IMR-90 (cell line): ENCODE measurements around the gene OSBPL6. TPM values are rescaled to one million over a fixed set of nuclear protein-coding genes. Genes with fewer than 3 reads are reported as not detected.

Experiments used
- ATAC-seq: fragments of 200-7000 bp; cut with Tn5 transposase; 2 replicates; pipeline ENCODE4 v1.9.1; 2020; ENCODE audit warnings: low read depth, mild to moderate bottlenecking, moderate library complexity
- BruUV-seq: library from RNA; stranded (reverse); fragments of 400-500 nt; replicated peaks from 2 replicates; lab custom pipeline; 2021; lab: Mats Ljungman, UMichigan
- CTCF ChIA-PET: fragments of 300-600 bp; formaldehyde crosslinking; extraction: SDS; loops from one replicate; lab custom pipeline; 2021; ENCODE audit warnings: antibody characterized with exemption; lab: Yijun Ruan, JAX
- POLR2A ChIA-PET: fragments of 300-600 bp; sonication (Branson Sonifier 250); formaldehyde crosslinking; loops from one replicate; lab custom pipeline; 2022; ENCODE audit warnings: antibody characterized with exemption; ENCODE audit not compliant: unreplicated experiment; lab: Charles Lee
- DNase-seq: peaks from one replicate; pipeline ENCODE4 v3.0.0; 2013
- H2AFZ ChIP-seq: replicated peaks from 2 replicates; pipeline ENCODE3; 2013; ENCODE audit warnings: low read length, mild to moderate bottlenecking; ENCODE audit not compliant: poor library complexity
- H2AK5ac ChIP-seq: 2 replicates; pipeline ENCODE4 v1.6.1; 2013; ENCODE audit warnings: low read depth, low read length, inconsistent platforms
- H2AK9ac ChIP-seq: replicated peaks from 2 replicates; pipeline ENCODE3; 2013; ENCODE audit warnings: mild to moderate bottlenecking, low read depth, low read length, moderate library complexity; ENCODE audit not compliant: poor library complexity
- H2BK120ac ChIP-seq: 2 replicates; pipeline ENCODE4 v1.6.1; 2013; ENCODE audit warnings: low read depth, low read length, inconsistent platforms
- H2BK15ac ChIP-seq: 3 replicates; pipeline ENCODE4 v1.6.1; 2013; ENCODE audit warnings: low read depth, low read length, inconsistent platforms
- H2BK20ac ChIP-seq: 2 replicates; pipeline ENCODE4 v1.6.1; 2013; ENCODE audit warnings: low read depth, mild to moderate bottlenecking, inconsistent platforms, low read length, moderate library complexity
- H2BK5ac ChIP-seq: 2 replicates; pipeline ENCODE4 v1.6.1; 2013; ENCODE audit warnings: mild to moderate bottlenecking, low read depth, low read length, inconsistent platforms; ENCODE audit not compliant: poor library complexity, severe bottlenecking
- H3K14ac ChIP-seq: replicated peaks from 2 replicates; pipeline ENCODE4 v1.6.1; 2013; ENCODE audit warnings: low read depth, low read length, inconsistent platforms
- H3K18ac ChIP-seq: 2 replicates; pipeline ENCODE4 v1.6.1; 2013; ENCODE audit warnings: low read depth, low read length, control low read depth
- H3K23ac ChIP-seq: 2 replicates; pipeline ENCODE4 v1.6.1; 2013; ENCODE audit warnings: low read depth, low read length, inconsistent platforms
- H3K27ac ChIP-seq: 2 replicates; pipeline ENCODE4 v1.5.1; 2013; ENCODE audit warnings: mild to moderate bottlenecking, control low read depth, low read length; ENCODE audit not compliant: insufficient read depth
- H3K27me3 ChIP-seq: 2 replicates; pipeline ENCODE4 v1.6.1; 2013; ENCODE audit warnings: low read length; ENCODE audit not compliant: control insufficient read depth, insufficient read depth
- H3K36me3 ChIP-seq: 2 replicates; pipeline ENCODE4 v1.6.1; 2013; ENCODE audit warnings: low read length, mixed read lengths; ENCODE audit not compliant: control insufficient read depth, insufficient read depth
- H3K4ac ChIP-seq: 2 replicates; pipeline ENCODE4 v1.6.1; 2013; ENCODE audit warnings: low read depth, low read length, inconsistent platforms
- H3K4me1 ChIP-seq: 2 replicates; pipeline ENCODE4 v1.6.1; 2013; ENCODE audit warnings: low read length, mixed read lengths; ENCODE audit not compliant: control insufficient read depth, insufficient read depth
- H3K4me2 ChIP-seq: 2 replicates; pipeline ENCODE4 v1.6.1; 2013; ENCODE audit warnings: low read depth, mild to moderate bottlenecking, control low read depth, low read length, moderate library complexity
- H3K4me3 ChIP-seq: 2 replicates; pipeline ENCODE4 v1.5.1; 2013; ENCODE audit warnings: low read depth, mild to moderate bottlenecking, control low read depth, low read length, moderate library complexity; ENCODE audit not compliant: insufficient read depth
- H3K56ac ChIP-seq: 2 replicates; pipeline ENCODE4 v1.6.1; 2013; ENCODE audit warnings: low read length, inconsistent platforms; ENCODE audit not compliant: insufficient read depth; ENCODE audit errors: extremely low read depth
- H3K79me1 ChIP-seq, 2 experiments: 2 replicates each; pipeline ENCODE4 v1.6.1; 2013; ENCODE audit warnings: low read length in 2 of 2, inconsistent platforms in 1 of 2, low read depth in 1 of 2
- H3K9ac ChIP-seq: 2 replicates; pipeline ENCODE4 v1.6.1; 2013; ENCODE audit warnings: low read depth, low read length, control low read depth
- H3K9me1 ChIP-seq: 2 replicates; pipeline ENCODE4 v1.6.1; 2013; ENCODE audit warnings: low read length, inconsistent platforms; ENCODE audit not compliant: insufficient read depth
- H3K9me3 ChIP-seq: 2 replicates; pipeline ENCODE4 v1.6.1; 2013; ENCODE audit warnings: low read length; ENCODE audit not compliant: control insufficient read depth, insufficient read depth
- H4K20me1 ChIP-seq: 2 replicates; pipeline ENCODE4 v1.6.1; 2013; ENCODE audit warnings: low read length, inconsistent platforms; ENCODE audit not compliant: insufficient read depth
- H4K5ac ChIP-seq: 2 replicates; pipeline ENCODE4 v1.6.1; 2013; ENCODE audit warnings: mild to moderate bottlenecking, low read depth, low read length, control low read depth
- H4K8ac ChIP-seq, 2 experiments: 2 replicates each; pipeline ENCODE4 v1.6.1; 2013; ENCODE audit warnings: low read depth in 2 of 2, low read length in 2 of 2, control low read depth in 1 of 2, inconsistent platforms in 1 of 2
- H4K91ac ChIP-seq: 2 replicates; pipeline ENCODE4 v1.6.1; 2013; ENCODE audit warnings: low read depth, low read length, inconsistent platforms; ENCODE audit not compliant: insufficient read depth
- BHLHE40 ChIP-seq: fragments of 150-350 bp; IDR thresholded peaks from 2 replicates; pipeline ENCODE4 v1.6.1; 2016; ENCODE audit warnings: mild to moderate bottlenecking, low read depth, low read length
- CHD1 ChIP-seq: IDR thresholded peaks from 2 replicates; pipeline ENCODE4 v1.6.1; 2012; ENCODE audit warnings: low read depth, low read length, improper control_type of control experiment
- FOS ChIP-seq: fragments of 150-350 bp; IDR thresholded peaks from 2 replicates; pipeline ENCODE4 v1.6.1; 2016; ENCODE audit warnings: low read depth, low read length
- MAFK ChIP-seq: IDR thresholded peaks from 2 replicates; pipeline ENCODE4 v1.6.1; 2012; ENCODE audit warnings: low read depth, low read length, improper control_type of control experiment
- MXI1 ChIP-seq: IDR thresholded peaks from 2 replicates; pipeline ENCODE4 v1.6.1; 2012; ENCODE audit warnings: low read depth, mild to moderate bottlenecking, low read length, moderate library complexity, borderline replicate concordance
- NFE2L2 ChIP-seq: fragments of 150-350 bp; IDR thresholded peaks from 2 replicates; pipeline ENCODE4 v1.6.1; 2016; ENCODE audit warnings: low read depth, mild to moderate bottlenecking, low read length
- POLR2A ChIP-seq: IDR thresholded peaks from 2 replicates; pipeline ENCODE4 v1.6.1; 2012; ENCODE audit warnings: mild to moderate bottlenecking, low read depth, low read length
- RAD21 ChIP-seq: IDR thresholded peaks from 2 replicates; pipeline ENCODE4 v1.6.1; 2012; ENCODE audit warnings: low read length, improper control_type of control experiment
- RCOR1 ChIP-seq: IDR thresholded peaks from 2 replicates; pipeline ENCODE4 v1.6.1; 2012; ENCODE audit warnings: mild to moderate bottlenecking, low read length, improper control_type of control experiment; ENCODE audit not compliant: insufficient replicate concordance
- RFX5 ChIP-seq: IDR thresholded peaks from 2 replicates; pipeline ENCODE4 v1.8.0; 2012; ENCODE audit warnings: low read depth, mild to moderate bottlenecking, low read length, moderate library complexity
- SMC3 ChIP-seq: fragments of 150-350 bp; IDR thresholded peaks from 2 replicates; pipeline ENCODE4 v1.6.1; 2016; ENCODE audit warnings: low read depth, mild to moderate bottlenecking, antibody characterized with exemption, low read length, moderate library complexity
- WGBS, 2 experiments: methylation state at CpG; one replicate each; pipeline versions ENCODE4 v1.1.5 to v1.1.7; 2013; ENCODE audit warnings: missing lambda C conversion rate in 2 of 2; ENCODE audit not compliant: insufficient read length in 1 of 2; ENCODE audit errors: extremely low coverage in 2 of 2; 5-methylcytosine and 5-hydroxymethylcytosine counted together
- dilution Hi-C: fragments of 300-500 bp; cut with HindIII; formaldehyde crosslinking; loops from one replicate; pipeline ENCODE4 v1.14.3; 2018; ENCODE audit warnings: low sequenced_read_pairs; ENCODE audit not compliant: unreplicated experiment
- in situ Hi-C: fragments of 300-500 bp; cut with MboI; formaldehyde crosslinking; loops from 3 replicates; pipeline ENCODE4 v1.14.3; 2019; ENCODE audit warnings: low sequenced_read_pairs, inconsistent platforms, mixed read lengths
- intact Hi-C: fragments of 100-400 bp; cut with micrococcal nuclease; formaldehyde crosslinking; loops from 2 replicates; pipeline ENCODE4 v1.10.0; 2022
- polyA plus RNA-seq, 3 experiments: library from polyadenylated mRNA; depleted of rRNA; stranded (reverse); fragments of >200 nt; gene quantifications; 2 replicates each; pipeline ENCODE4 v1.2.3, GENCODE V29; 2012; ENCODE audit warnings: low replicate concordance in 1 of 3
- total RNA-seq: library from RNA; depleted of rRNA; stranded (reverse); fragments of >200 nt; gene quantifications from 2 replicates; pipeline ENCODE4 v1.2.3, GENCODE V29; 2012
- TF ChIP-seq, protein P1 (sequence below): conservative IDR thresholded peaks from 2 replicates; pipeline ENCODE4 v1.5.1; 2012; ENCODE audit warnings: mild to moderate bottlenecking, low read depth, low read length, improper control_type of control experiment
- TF ChIP-seq, protein P2 (sequence below): fragments of 150-350 bp; IDR thresholded peaks from 2 replicates; pipeline ENCODE4 v1.6.1; 2017; ENCODE audit warnings: mild to moderate bottlenecking, antibody characterized with exemption, low read length, low read depth

Gene OSBPL6
- total and polyA plus RNA-seq, 2 of the 4 experiments (the other 2 are of a cell fraction), result 3.2 to 3.7 TPM

DNA sequence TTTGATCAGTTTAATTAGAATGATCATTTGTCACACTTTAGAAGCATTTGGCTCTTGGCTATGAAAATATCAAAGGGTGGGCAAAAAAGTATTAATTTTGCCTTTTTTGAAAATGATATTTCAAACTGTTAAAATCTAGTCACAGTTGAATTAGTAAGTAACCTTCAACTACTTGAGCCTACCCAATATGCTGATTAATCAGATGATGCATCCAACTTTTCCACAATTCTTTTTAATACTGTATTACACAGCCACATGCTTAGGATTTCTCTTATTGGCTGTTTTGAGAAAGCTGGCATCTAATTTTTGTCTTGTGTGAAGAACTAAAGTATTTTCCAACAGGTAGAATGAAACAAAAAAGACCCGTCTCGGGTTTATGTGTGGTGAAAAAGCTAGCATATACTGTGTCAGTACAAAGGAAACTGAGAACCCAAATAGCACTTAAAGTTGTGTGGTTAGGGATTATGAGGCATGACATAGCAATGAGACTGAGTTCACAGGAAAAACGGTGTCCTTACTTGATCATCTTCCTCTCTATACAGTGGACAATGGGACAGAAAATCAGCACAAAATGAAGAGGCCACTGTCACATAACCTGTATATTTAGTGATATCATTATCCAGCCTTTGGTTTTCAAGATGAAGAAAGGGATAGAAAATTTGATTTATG, 11.7 kb downstream of the OSBPL6 start:
- no peak overlapping the region for H3K23ac ChIP-seq
- H3K4me3 ChIP-seq, result no peak overlapping the region; the same call in 1 of the 2 replicates
- H2BK15ac ChIP-seq, result no peak overlapping the region
- no peaks in the 10 kb centered on the region for H4K20me1 ChIP-seq
- H4K5ac ChIP-seq, result no peak overlapping the region
- no peak overlapping the region for H2AK5ac ChIP-seq
- H3K18ac ChIP-seq, result no peak overlapping the region
- H3K79me1 ChIP-seq, result peaks cover 16 to 20% of the 10 kb centered on the region in 2 experiments; a peak in 1 of 4 replicates
- no peak overlapping the region for H2BK120ac ChIP-seq
- H3K4me1 ChIP-seq, result no peaks in the 10 kb centered on the region
- H3K4ac ChIP-seq, result no peak overlapping the region
- H2BK20ac ChIP-seq, result no peak overlapping the region
- H3K4me2 ChIP-seq, result peak overlapping the region; percentile 60; the same call in 1 of the 2 replicates
- BruUV-seq, result no TSS peak
- no peak for TF ChIP-seq CHD1
- TF ChIP-seq RFX5, result no peak
- TF ChIP-seq, protein P1, sequence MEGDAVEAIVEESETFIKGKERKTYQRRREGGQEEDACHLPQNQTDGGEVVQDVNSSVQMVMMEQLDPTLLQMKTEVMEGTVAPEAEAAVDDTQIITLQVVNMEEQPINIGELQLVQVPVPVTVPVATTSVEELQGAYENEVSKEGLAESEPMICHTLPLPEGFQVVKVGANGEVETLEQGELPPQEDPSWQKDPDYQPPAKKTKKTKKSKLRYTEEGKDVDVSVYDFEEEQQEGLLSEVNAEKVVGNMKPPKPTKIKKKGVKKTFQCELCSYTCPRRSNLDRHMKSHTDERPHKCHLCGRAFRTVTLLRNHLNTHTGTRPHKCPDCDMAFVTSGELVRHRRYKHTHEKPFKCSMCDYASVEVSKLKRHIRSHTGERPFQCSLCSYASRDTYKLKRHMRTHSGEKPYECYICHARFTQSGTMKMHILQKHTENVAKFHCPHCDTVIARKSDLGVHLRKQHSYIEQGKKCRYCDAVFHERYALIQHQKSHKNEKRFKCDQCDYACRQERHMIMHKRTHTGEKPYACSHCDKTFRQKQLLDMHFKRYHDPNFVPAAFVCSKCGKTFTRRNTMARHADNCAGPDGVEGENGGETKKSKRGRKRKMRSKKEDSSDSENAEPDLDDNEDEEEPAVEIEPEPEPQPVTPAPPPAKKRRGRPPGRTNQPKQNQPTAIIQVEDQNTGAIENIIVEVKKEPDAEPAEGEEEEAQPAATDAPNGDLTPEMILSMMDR, result no peak
- TF ChIP-seq MAFK, result peak; percentile 32; the same call in 1 of the 2 replicates
- no peak for TF ChIP-seq RAD21
- no peak for TF ChIP-seq NFE2L2
- TF ChIP-seq RCOR1, result no peak
- TF ChIP-seq BHLHE40, result no peak
- no peak for TF ChIP-seq MXI1
- TF ChIP-seq, protein P2, sequence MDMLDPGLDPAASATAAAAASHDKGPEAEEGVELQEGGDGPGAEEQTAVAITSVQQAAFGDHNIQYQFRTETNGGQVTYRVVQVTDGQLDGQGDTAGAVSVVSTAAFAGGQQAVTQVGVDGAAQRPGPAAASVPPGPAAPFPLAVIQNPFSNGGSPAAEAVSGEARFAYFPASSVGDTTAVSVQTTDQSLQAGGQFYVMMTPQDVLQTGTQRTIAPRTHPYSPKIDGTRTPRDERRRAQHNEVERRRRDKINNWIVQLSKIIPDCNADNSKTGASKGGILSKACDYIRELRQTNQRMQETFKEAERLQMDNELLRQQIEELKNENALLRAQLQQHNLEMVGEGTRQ, result no peak
- TF ChIP-seq SMC3, result no peak
- no peak for TF ChIP-seq POLR2A
- TF ChIP-seq FOS, result peak; percentile 46; the same call in 1 of the 2 replicates
- H3K36me3 ChIP-seq, result no peaks in the 10 kb centered on the region
- H3K14ac ChIP-seq, result no peak overlapping the region
- no peak overlapping the region for H2AFZ ChIP-seq
- H3K27ac ChIP-seq, result no peak overlapping the region
- no peaks in the 10 kb centered on the region for H3K27me3 ChIP-seq
- in situ Hi-C loops, result no loop called here
- ATAC-seq (peak; percentile 88), DNase-seq (peak; percentile 80)
- no peak overlapping the region for H2AK9ac ChIP-seq
- H3K9me1 ChIP-seq, result no peaks in the 10 kb centered on the region; the same call in 1 of the 2 replicates
- no peak overlapping the region for H4K91ac ChIP-seq
- no peak overlapping the region for H4K8ac ChIP-seq
- H3K56ac ChIP-seq, result no peak overlapping the region
- no peaks in the 10 kb centered on the region for H3K9me3 ChIP-seq
- intact Hi-C loops, result no loop called here
- H3K9ac ChIP-seq, result no peak overlapping the region
- H2BK5ac ChIP-seq, result peak overlapping the region; percentile 47
- POLR2A ChIA-PET, result no interaction called here
- CTCF ChIA-PET, result interaction anchor here (0.7 to 1.6 kb wide), 2 partner anchors 39 to 73 kb away, joined by 3 to 4 read pairs; no protein-coding TSS in a partner anchor
- no CpG with 5 or more reads among the region's 3 CpGs for WGBS, 2 experiments
- dilution Hi-C loops, result no loop called here
